Esophagus squamous epithelium (tissue), 4 donors: ENCODE results near the gene PFKL.

ENCODE experiments used
- CTCF ChIP-seq, 6 experiments: fragments of 450-650 bp in 4 of 6; fragments of 200-600 bp in 2 of 6; sonication (generic) in 2 of 6; IDR thresholded peaks; one replicate each; pipeline ENCODE4 v1.5.1; 2016 to 2019; ENCODE audit warnings: antibody characterized with exemption in 6 of 6, mild to moderate bottlenecking in 4 of 6, moderate library complexity in 4 of 6
- POLR2A ChIP-seq, 4 donors: fragments of 450-650 bp; IDR thresholded peaks; one replicate each; pipeline ENCODE4 v1.6.1; 2017; ENCODE audit warnings: antibody characterized with exemption in 4 of 4, mild to moderate bottlenecking in 4 of 4, moderate library complexity in 3 of 4

DNA sequence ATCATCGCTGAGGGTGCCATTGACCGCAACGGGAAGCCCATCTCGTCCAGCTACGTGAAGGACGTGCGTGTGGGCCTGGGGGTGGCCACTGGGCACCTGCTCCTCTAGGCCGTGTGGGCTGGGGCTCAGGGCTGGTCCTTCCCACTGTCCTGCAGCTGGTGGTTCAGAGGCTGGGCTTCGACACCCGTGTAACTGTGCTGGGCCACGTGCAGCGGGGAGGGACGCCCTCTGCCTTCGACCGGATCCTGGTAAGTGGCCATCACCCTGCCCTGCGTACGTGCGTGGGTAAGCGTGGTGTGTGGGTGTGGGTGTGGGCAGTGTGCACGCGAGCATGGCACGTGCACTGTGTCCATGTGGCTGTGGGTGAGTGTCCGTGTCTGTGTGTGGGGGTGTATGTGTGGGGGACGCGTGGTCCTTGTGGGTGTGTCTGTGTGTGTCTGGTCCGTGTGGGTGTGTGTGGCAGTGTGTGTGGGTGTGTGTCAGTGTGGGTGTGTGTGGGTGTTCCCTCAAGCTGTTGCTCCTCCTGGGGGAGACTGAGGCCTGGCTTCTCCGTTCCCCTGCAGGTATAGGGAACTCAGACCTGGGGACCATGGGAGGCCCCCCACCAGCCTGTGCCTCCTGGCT lies 16.5 kb downstream of the PFKL start:
- no peak for TF ChIP-seq CTCF (IDR thresholded peaks at IDR 0.05)
- TF ChIP-seq POLR2A (IDR thresholded peaks at IDR 0.05): no peak
